Endometrium (tissue), 2 donors: ENCODE data around the gene FIBCD1.

Experiments
- FAIRE-seq: peaks from 2 replicates; lab custom pipeline; 2012; peaks lifted over from hg19 to GRCh38; lab: Jason Lieb, UNC
- donor health status: control.
- donor health status: control.

FIBCD1 gene, protein sequence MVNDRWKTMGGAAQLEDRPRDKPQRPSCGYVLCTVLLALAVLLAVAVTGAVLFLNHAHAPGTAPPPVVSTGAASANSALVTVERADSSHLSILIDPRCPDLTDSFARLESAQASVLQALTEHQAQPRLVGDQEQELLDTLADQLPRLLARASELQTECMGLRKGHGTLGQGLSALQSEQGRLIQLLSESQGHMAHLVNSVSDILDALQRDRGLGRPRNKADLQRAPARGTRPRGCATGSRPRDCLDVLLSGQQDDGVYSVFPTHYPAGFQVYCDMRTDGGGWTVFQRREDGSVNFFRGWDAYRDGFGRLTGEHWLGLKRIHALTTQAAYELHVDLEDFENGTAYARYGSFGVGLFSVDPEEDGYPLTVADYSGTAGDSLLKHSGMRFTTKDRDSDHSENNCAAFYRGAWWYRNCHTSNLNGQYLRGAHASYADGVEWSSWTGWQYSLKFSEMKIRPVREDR

DNA sequence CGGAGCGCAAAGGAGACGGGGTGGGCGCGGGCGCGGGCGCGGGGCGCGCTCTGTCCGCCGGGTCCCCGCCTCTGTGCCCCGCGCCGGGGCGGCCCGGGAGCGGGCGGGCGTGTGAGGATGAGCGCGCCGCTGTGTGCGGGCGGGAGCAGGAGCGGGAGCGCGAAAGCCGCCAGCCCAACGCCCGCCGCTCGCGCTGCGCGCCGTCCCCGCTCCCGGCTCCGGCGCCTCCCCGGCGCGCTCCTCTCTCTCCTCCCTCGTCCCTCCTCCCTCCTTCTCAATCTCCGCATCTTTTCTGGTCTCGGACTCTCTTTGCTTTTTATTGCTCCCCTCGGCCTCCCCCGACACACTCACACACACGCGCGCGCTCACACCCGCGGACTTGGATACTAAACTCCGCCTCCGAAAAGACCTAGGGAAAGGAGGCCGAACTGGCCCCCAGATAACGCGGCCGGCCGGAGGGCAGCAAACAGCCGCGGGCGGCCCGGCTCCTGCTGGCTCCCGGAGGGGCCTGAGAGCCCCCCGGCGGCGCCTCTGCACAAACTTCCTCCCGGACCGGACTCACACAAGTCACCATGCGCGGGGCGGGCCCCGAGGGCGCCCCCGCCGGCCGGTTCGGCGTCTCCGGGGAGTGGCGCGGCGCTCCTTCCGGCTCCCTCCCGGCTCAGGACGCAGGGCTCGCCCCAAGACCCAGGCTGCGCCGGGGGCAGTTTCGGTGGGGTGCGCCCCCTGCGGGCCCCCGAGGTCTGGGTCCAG, at the start of gene FIBCD1:
Gene FIBCD1, minus strand, starts transcription at position 596 of the 753 bp plus-strand sequence. CDS start 640 bp downstream, outside the sequence.
- no peak for FAIRE-seq

DNA sequence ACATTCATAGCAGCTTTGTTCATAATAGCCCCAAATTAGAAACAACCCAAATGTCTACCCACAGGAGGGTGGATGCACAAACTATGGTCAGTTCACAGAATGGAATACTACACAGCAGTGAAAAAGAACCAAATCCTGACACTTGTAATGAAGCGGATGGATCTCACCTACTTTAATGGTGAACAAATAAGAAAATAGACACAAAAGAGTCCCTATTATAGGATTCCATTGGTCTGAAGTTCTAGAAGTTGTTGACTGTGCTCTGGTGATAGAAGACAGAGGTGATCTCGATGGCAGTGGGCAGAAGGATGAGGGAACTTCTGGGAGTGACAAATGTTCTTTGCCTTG, 49.3 kb upstream of the FIBCD1 start:
- FAIRE-seq: no peak

DNA sequence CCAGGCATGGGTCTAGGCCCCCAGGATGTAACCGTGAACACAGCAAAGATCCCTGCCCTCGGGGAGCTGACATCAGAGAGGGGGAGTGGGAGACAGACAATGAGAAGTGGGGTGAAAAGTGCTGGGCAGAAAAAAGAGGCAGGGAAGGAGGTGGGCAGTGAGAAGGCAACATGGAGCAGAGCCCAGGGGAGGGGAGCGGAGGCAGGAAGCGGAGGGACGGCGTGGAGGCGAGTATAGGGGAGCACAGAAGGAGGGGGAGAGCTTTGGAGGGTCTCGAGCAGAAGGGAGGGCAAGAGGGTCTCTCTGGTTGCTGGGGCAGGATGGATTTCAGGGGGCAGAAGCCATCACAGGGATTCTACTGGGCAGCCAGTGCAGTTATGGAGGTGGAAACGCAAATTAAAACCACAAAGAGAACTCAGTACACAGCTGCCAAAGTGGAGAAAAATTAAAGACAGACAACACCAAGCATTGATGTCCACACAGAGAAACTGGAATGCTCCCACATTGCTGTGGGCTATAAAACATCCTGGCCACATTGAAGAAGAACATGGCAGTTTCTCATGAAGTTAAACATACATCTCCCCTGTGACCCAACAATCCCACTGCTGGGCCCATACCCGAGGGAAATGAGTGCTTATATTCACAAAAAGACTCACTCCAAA, 48.8 kb upstream of the FIBCD1 start:
- FAIRE-seq: no peak

DNA sequence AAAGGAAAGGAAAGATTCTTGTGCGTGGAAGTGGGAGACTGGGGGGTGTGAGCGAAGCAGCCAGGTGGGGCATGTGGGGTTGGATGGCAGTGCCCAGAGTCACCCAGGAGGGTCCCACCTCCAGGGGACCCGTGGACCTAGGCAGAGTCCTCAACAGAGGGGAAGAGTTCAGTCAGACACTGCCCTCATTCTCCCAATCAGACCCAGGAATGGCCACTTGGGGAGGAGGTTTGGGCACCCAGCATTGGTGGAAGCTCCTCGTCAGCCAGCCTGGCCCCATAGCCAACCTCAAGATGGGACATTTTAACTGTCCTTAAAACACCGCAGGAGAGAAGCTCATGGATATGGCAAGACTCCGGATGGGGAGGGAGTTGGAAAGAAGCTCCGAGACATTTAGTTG, 48.0 kb upstream of the FIBCD1 start:
- no peak for FAIRE-seq

DNA sequence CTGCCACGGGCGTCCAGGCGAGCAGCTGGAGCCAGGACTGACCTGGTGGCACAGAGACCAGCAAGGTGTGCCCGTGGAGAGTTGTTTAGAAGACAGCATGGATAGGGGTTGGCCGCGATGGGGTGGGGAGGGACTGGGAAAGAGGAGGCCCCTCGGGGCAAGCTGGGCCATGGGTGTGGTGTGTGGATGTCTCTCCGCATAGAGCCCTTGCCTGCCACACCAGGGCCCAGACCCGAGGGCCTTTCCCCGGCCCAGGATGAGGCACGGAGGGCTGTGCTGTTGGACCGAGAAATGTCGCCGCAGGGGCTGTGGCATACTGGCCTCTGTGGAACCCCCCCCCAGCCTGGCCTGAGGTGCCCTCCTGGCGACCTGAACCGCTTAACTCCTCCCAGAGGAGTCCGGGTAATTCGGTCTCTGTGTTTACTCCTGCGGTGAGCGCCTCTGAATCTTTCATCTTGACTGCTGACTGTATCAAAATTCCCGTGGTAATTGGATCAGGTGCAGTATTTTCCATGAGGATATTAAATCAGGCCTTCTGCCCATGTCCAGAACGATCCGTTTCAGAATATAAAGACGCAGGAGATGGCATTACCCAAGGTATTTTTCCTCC, 47.4 kb upstream of the FIBCD1 start:
- no peak for FAIRE-seq

DNA sequence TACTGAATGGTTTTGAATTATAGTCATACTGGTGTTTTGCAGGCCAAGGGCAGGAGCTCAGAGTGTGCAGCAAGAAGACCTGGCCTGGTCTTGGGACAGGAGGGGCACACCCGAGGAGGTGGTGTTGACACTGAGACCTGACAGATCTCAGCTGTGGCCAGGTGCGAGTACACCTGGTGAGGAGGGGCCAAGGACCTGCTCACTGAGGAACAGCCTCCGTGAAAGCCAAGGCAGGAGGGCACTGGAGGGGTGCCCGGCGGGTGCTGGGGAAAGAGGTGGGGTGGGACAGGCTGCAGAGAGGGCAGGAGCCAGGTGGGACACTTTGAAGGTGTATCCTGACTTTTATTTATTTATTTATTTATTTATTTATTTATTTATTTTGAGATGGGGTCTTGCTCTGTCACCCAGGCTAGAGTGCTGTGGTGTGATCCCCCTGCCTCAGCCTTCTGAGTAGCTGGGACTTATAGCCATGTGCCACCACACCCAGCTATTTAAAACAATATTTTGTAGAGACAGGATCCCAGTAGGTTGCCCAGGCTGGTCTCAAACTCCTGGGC, 46.6 kb upstream of the FIBCD1 start:
- no peak for FAIRE-seq

DNA sequence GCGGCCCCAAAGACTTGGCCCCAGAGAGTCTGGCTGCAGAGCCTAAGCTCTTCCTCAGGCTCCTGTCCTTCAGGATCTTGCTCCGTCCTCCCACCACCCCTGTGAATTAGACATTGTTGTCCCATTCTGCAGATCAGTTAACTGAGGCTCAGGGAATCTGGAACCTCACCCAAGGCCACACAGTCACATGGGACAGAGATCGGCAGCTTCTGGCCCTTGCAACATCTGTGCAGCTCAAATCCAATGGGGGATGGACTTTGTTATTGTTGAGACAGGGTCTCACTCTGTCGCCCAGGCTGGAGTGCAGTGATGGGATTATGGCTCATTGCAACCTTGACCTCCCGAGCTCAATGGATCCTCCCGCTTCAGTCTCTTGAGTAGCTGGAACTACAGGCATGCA, 46.0 kb upstream of the FIBCD1 start:
- no peak for FAIRE-seq

DNA sequence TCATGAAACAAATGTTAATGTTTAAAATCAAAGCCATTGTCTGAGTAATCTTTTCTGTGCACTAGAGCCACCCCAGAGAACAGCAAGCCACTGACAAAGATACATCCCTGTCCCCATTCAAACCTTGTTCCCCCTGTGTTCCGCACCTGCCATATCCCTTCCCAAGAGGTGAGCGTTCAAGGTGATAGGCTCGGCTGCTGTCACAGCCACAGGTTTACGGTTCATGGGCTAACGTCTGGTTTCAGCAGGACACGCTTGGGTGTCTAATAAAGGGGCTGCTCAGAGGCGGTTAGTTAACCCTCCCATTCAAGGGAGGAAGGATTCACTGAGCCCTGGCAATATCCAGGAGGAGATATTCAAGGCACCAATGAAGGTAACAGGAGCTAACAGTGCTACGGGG, 45.5 kb upstream of the FIBCD1 start:
- no peak for FAIRE-seq

DNA sequence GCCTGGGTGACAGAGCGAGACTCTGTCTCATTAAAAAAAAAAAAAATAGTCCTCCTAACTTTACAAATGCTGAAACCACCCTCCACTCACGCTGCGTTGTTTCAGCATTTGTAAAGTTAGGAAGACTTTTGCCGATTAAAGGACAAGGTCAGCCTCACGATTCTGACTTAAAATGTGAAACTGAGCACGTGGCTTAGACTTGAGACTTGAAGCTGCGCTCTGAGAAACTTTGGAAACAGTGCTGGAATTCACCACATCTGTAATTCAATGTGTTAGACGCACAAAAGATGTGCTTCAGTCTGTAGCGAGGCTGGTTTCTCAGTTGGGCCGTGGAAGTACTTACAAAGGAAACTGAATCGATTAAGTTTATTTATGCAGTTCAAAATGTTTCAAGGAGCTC, 44.9 kb upstream of the FIBCD1 start:
- no peak for FAIRE-seq

DNA sequence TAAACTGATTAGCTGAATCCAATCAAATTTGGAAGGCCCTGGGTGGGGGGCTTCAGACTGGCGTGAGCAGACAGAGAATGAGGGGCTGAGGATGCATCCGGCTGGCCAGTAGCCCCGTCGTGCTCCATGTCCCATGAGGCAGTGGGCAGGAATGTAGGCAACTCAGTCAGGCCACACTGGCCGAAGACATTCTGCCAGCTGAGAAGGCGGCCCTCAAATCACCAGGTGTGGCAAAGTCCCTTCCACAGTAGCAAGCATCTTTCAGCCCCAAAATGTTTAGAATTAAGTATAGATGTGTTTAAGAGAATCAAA, 44.3 kb upstream of the FIBCD1 start:
- no peak for FAIRE-seq

DNA sequence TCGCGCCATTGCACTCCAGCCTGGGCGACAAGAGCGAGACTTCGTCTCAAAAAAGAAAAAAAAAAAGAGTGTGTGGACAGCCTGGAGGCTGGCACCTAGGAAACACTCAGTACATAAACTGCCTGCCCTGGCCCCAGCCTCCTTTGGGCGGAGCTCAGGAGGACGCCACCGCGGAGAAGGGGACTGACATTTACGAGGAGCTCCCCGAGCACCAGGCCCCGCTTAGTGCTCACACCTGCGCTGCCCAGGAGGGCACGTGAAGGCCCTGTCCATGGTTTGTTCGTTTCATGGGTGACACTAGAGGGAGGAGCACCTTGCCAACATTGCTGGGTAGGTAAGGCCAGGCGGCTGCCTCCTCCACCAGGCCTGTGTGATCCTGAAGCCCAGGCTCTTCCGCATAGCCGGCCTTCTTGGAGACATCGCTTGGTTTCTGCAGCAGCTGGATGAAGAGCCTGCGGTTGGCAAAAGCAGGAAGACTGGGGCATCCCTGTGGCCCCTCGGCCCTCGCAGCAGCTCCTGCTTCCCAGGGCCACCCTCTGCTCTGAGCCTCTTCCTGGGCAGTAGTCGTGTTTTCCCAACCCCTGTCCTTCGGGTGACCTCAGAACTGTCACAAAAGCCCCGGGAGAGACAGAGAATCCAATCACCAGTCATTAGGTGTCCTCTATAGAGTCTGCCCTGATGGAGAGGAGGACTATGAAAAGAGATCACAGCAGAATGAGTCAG, 43.8 kb upstream of the FIBCD1 start:
- FAIRE-seq: no peak

DNA sequence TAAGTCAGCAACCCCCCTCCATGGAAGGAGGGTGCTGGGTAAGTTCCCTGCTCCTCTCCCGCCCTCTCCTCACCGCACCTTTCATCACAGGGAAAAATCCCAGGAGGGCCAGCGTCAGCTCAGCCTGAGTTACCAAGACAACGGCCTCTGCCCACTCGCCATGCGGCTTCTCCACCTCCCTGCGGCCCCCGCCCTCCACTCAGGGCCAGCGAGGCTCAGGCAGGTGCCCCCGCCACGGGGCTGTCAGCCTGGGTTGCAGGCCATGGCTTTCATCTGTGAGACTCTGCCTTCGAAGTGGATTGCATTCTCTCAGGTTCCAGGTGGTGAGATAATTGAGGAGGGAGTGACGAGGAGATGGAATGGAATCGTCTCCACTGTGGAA, 42.7 kb upstream of the FIBCD1 start:
- FAIRE-seq: no peak

DNA sequence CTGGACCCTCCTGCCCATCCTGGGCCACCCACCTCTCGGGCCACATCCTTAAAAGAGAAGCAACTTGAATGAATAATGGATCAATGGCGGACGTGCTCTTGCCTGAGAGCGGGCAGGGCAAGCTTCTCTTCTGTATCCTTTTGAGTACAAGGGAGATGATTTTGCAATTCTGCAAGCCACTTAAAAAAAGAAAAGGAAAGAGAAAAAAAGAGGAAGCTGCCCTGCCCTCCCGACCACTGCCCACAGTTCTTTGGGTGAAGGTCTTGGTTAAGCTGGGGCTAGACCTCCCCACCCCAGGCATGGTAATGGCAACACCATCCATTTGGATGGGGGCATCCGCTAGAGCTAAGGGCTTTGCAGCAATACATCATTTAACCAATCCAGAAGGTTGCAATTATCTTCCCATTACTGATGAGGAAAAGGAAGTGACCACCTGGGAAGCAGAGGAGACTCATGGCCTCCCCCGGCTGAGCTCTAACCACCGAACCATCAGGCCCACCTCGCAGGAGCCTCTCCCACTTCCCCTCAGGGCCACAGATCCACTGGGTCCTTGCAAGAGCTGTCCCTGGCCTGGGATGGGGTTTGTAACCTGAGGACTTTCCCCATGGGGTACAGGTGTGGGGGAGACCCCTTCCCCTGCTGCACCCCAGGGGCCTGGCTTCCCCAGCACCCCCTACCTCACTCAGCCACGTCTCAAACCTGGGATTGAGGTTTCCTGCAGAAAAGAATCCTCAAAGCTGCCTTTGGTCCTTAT, 42.1 kb upstream of the FIBCD1 start:
- FAIRE-seq: no peak

DNA sequence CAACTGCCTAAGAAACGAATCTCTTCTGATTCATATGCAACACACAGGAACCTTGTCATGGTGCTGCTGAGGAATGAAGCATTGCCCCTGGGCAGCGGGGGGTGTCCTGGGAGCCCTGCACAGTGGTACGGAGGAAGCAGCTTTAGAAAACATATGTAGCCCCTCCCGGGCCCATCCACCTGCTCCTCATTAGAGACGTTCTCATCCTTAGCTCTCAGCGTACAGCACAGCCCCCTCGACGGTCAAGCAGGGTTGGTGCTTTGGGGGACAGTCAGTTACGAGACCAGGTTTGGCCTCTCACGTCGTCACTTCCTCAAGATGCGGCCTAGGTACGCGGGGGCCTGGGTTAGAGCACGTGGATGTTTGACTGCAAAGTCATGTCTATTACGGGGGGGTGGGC, 41.5 kb upstream of the FIBCD1 start:
- no peak for FAIRE-seq

DNA sequence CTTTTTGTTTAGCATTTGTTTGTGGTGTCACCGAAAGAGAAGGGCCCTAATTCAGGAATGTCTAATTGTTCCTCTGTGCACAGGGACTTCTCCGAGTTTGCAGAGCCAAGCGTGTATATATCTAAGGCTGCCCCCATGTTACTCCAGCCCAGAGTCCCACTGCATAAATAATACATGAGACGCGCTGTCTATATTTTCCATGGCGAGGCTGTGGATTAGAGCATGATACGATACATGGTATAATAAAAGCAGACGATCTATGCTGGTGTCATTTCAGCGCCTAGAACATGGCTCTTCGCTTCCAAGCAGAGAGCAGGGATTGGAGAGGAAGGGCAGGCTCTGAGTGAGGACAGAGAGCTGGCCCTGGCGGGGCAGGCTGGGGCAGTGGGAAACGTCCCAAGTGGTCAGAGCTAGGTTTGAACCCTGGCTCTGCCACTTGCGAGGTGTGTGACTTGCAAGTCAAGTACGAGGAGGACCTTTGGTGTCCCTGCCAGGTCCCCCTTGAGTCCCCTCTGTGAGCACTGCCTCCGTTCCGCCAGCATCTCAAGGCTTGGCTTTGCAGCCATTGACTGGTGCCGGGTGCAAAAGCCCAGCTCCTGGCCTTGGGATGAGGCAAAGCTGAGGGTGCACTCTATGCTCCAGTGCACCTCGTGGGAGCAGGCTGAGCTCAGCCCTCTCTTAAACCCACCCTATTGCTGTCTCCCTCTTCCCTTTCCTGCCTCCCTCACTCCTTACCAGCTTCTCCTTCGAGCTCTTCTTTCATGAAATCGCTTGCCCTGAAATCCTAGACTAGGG, 40.7 kb upstream of the FIBCD1 start:
- no peak for FAIRE-seq

DNA sequence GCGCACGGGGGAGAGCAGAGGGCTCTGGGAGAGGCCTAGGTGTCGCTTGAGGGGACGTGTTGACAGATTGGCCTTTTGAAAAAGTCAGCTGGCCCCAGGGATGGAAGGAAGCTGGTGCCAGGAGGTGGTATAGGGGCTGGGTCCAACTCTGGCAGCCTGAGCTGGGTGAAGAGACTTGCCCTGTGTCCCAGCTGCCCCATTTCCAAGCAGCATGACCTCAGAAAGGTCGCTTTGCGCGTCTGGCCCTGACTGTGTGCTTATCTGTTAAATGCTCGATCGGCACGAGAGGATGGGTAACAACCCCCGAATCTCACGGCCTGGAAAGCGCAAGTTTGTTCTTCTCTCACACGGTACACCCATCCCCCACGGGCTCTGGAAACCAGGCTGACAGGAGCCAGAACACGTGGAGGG, 38.8 kb upstream of the FIBCD1 start:
- no peak for FAIRE-seq

DNA sequence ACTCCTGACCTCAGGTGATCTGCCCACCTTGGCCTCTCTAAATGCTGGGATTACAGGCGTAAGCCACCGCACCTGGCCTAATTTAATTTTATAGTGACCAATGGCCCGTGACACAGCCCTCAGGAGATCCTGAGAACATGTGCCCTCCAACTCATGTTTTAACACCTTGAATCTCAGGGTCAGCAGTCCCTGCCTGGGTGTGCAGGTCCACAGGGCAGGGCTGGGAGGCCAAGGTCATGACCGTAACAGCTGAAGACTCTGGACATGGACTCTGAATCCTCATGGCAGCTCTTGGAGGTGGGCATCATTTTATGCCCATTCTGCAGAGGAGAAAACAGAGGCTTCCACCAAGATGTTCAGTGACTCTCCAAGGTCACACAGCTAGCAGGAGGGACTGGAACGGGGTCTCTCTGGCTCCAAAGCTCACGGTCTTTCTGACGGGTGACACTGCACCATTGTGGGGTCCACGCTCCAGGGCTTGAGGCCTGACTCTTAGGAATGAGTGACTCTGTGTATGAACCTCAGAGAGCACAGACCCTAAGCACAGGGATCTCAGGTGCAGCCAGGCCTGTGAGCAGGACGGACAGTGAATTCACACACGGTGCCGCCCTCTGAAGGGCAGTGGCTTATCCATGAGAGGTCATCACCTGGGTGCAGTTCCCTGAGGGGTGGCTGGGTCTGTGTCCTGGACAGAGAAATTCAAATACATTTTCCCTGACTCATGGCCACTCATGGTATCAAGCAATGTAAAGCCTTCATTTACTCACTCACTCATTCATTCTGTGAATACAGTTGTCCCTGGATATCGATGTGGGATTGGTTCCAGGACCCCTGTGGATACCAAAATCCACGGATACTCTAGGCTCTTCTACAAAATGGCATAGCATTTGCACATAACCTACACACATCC, 37.1 kb upstream of the FIBCD1 start:
- FAIRE-seq: no peak

DNA sequence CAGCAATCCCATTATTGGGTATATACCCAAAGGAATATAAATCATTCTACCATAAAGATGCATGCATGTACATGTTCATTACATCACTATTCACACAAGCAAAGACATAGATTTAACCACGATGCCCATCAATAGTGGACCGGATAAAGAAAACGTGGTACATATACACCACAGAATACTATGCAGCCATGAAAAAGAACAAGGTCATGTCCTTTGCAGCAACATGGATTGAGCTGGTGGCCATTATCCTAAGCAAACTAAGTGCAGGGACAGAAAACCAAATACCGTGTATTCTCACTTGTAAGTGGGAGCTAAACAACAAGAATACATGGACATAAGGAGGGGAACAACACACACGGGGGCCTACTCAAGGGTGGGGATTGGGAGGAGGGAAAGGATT, 36.1 kb upstream of the FIBCD1 start:
- FAIRE-seq: no peak

DNA sequence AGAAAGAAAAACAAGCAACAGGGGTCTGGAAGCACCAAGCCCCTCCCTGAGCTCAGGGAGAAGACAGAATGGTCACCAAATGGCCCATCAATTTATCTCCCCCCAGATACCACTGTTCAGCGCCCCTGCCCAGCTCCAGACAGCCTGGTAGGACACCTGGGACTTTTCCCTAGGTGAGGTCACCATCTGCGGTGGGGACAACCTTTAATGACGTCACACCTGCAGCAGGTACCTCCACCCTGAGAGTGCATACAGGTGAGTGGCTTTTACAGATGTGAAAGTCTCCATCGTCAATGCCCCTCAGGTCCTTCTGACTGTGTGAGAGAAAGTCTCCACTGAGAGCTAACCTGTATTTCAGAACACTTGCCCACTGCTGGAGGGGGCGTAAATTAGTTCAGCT, 35.6 kb upstream of the FIBCD1 start:
- FAIRE-seq: no peak
